ENCODE data around the gene RNU4-1. TPM values are rescaled to one million over a fixed set of nuclear protein-coding genes. Genes with fewer than 3 reads are reported as not detected.
"Not testable (repeated sequence)": the region's sequence is repeated elsewhere in the genome, so short reads cannot be mapped to it uniquely, and the experiment has no call there.

Gene RNU4-1
- 1,000 to 10,000 TPM; 1,261 to 6,779 TPM for total RNA-seq
- long read RNA-seq: 0 reads

DNA sequence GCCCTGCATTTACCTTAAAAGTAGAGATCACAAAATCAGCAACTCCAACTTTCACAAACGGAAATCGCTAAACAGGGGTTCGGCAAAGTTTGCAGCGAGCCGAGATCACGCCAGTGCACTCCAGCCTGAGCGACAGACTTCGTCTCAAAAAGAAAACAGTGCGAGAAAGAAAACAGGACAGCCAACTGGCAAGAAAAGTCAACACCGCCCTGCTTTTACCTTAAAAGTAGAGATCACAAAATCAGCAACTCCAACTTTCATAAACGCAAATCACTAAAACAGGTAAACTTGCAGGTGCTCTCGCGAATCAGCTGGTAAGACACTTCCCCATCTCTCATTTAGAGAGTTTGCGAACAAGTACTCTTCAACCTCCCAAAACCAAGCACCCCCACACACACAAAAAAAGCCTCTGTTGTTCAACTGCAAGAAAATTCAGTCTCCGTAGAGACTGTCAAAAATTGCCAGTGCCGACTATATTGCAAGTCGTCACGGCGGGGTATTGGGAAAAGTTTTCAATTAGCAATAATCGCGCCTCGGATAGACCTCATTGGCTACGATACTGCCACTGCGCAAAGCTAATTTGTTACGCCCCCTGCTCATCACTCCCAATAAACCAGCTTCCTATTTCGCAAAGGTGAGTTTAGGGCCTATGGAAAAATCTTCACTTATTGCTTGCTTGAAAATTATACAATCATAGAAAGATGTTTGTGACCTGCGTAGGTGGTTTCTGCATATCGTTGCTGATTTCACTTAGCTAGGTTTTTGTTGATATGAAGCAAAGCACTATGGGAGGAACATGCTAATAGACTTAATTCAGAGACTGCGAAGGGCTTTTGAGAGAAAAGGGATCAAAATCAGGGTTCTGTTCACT is at the start of gene RNU4-1:
Gene RNU4-1, minus strand, starts transcription at position 577 of the 871 bp plus-strand sequence.
- DNase-seq: peak; percentile 76
- peak; percentile 59 to 70 for ATAC-seq
- intact Hi-C loops (cut with DNase I): no loop called here

DNA sequence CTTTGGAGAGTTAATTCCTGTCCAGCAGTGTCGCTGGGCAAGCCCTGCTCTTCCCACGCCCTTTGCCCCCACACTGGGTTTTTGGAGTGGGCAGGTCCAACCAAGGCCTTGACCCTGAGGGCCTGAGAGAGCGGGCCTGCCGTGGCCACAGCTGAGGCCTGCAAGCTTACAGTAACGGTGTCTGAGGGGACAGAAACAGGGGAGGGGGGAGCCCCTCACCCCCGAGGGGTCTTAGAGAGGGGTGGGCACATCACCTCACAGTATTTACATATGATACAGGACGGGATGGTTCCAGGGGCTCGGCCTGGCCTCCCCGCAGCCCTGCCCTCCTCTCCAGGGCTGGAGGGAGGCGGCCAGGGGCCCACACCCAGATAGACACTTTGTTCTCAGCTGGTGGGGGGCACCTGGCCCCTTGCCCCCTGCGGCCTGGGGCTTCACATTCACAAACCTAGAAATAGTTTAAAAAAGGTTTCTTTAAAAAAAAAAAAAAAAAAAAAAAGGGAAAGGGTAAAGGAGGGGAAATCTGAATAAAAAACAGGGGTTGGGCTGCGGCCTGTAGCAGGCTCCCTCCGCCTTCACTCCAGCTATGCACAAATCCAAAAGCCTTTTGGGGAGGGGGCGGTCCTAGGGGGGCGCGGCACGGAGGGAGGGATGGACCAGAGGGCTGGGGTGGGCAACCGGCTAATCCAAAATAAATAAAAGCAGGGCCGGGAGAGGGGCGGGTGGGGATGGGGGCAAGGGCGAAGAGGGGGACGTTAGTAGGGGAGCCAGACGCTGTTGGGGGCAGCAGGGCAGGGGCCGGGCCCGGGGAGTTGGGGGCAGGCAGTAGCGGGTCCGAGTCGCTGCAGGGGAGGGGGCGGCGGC is 49.4 kb upstream of the RNU4-1 start:
- no peak for ATAC-seq
- DNase-seq: no peak
- intact Hi-C loops (cut with DNase I): no loop called here

DNA sequence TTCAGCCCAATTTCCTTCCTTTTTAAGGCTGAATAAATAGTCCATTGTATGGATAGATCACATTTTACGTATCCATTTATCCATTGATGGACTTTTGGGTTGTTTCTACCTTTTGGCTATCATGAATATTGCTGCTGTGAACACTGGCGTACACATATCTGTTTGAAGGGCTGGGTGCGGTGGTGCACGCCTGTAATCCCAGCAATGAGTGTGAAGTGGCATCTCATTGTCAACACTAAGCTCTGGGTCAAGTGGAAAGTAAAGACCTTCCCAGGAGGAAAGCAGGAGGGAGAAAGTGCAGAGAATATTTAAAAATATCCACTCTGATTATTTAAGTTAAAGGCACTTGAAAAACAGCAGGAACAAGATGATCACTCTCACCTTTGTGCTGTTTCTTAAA is 46.2 kb upstream of the RNU4-1 start:
- DNase-seq (no peak), ATAC-seq (no peak)
- intact Hi-C loops (cut with DNase I): no loop called here

DNA sequence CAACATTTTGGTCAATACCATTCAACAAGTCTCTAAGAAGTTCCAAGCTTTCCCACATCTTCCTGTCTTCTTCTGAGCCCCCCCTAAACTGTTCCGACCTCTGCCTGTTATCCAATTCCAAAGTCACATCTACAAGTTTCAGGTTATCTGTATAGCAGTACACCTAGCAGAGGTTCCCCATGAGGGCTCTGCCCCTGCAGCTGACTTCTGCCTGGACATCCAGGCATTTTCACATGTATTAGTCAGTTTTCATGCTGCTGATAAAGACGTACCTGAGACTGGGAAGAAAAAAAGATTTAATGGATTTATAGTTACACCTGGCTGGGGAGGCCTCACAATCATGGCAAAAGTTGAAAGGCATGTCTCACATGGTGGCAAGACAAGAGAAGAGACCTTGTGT is 44.7 kb upstream of the RNU4-1 start:
- intact Hi-C loops (cut with DNase I): no loop called here
- ATAC-seq (no peak), DNase-seq (no peak)

DNA sequence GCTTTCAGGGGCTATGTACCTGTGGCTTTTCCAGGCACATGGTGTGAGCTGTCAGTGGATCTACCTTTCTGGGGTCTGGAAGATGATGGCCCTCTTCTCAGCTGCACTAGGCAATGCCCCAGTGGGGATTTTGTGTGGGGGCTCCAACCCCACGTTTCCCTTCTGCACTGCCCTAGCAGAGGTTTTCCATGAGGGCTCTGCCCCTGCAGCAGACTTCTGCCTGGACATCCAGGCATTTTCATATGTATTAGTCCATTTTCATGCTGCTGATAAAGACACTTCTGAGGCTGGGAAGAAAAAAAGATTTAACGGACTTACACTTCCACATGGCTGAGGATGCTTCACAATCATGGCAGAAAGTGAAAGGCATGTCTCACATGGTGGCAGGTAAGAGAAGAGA is 43.4 kb upstream of the RNU4-1 start:
- ATAC-seq; intact Hi-C loops (cut with DNase I): not testable (repeated sequence)

DNA sequence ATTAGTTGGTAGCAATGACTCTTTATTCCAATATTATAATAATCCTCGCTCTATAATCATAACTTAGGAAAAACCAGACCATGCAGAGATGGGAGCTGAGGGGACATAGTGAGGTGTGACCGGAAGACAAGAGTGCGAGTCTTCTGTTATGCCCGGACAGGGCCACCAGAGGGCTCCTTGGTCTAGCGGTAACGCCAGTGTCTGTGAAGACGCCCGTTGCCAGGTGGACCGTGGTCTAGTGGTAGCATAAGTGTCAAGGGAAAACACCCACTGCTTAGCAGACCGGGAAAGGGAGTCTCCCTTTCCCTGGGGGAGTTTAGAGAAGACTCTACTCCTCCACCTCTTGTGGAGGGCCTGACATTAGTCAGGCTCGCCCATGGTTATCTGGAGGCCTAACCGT is 42.4 kb upstream of the RNU4-1 start:
- peak; percentile 67 for DNase-seq
- ATAC-seq; intact Hi-C loops (cut with DNase I): not testable (repeated sequence)

More for the DNA sequence above, 43.4 kb upstream of the RNU4-1 start:
- DNase-seq: not testable (repeated sequence)

DNA sequence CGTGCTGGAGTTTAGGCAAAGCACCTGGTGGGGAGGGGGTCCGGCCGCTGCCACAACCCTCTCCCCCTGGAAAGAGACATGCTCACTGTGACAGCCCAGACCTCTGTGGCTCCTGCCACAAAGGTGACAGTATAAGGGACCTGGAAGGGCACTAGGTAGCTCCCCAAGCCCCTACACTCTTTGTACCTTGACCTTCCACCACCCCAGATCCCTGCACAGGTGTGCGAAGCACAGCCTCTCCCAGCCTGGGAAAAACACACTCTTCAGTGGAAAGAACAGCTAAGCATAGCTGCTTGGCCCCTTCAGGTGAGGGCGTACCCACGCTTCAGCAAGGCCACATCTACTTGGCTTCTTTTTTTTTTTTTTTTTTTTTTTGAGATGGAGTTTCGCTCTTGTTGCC is 39.5 kb upstream of the RNU4-1 start:
- intact Hi-C loops (cut with DNase I): no loop called here
- ATAC-seq: no peak
- no peak for DNase-seq

DNA sequence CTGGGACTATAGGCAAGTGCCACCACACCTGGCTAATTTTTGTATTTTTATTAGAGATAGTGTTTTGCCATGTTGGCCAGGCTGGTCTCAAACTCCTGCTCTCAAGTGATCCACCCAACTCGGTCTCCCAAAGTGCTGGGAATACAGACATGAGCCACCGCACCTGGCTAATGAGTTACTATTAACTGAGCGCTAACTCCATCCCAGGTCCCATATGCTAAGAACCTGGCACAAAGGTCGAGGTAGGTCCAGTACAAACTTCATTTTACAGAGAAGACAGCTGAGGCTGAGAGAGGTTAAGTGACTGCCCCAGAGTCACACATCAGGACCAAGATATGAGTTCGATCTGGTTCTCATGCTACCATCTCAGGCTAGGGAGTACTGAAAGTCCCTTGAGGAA is 39.0 kb upstream of the RNU4-1 start:
- DNase-seq (no peak), ATAC-seq (no peak)
- intact Hi-C loops (cut with DNase I): no loop called here

DNA sequence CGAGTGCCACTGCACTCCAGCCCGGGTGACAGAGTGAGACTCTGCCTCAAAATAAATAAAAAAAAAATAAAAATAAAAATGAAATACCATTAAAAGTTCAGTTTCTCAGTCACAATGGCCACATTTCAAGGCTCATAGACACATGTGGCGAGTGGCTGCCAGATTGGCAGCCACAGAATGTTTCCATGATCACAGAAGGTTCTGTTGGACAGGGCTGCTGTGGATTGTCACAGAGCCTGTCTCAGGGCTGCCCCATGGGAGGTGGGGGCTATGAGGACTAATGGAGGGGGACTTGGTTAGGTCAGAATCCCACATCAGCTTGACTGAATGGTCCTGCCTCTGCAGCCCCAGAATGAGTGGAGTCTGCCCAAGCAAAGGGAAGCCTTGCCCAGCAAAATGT is 38.4 kb upstream of the RNU4-1 start:
- intact Hi-C loops (cut with DNase I): no loop called here
- no peak for DNase-seq
- ATAC-seq: no peak

DNA sequence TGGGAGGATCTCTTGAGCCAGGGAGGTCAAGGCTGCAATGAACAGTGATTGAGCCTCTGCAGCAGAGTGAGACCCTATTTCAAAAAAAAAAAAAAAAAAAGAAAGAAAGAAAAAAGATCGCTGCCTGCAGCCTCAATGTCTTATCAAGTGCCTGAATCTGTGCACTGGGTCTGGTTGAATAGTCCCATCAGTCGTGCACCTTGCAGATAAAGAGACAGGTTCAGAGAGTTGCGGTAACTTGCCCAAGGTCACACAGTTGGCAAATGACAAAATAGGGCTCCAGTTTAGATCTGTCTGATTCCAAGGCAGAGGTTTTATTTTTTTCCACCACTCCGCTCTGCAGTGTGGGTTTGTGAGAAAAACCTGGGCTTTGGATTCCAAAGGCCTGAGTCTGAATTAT is 35.2 kb upstream of the RNU4-1 start:
- DNase-seq: no peak
- ATAC-seq: no peak
- intact Hi-C loops (cut with DNase I): no loop called here

DNA sequence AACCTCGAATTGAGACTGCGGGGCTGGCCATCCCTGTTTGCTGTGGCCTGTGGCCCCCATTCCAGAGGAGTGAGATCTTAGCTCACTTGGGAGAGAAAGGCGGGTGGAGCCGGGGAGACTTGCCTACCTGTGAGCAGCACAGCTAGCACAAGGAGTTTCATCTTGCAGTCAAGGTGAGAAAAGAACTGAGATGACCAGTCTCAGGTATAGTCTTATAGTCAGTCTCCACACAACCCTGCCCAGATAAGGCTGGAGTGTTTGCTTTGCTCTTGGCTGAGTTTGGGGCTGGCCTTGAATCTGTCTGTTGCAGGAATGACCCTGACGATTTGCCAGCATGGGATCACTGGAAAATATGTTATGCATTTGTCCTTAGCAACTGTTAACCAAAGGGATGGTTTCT is 34.6 kb upstream of the RNU4-1 start, which contains the start of gene PLA2G1B:
Gene PLA2G1B, minus strand, starts transcription at position 187 of the 400 bp plus-strand sequence. Its CDS starts 26 bp downstream, at position 161.
- intact Hi-C loops (cut with DNase I): no loop called here
- no peak for DNase-seq

DNA sequence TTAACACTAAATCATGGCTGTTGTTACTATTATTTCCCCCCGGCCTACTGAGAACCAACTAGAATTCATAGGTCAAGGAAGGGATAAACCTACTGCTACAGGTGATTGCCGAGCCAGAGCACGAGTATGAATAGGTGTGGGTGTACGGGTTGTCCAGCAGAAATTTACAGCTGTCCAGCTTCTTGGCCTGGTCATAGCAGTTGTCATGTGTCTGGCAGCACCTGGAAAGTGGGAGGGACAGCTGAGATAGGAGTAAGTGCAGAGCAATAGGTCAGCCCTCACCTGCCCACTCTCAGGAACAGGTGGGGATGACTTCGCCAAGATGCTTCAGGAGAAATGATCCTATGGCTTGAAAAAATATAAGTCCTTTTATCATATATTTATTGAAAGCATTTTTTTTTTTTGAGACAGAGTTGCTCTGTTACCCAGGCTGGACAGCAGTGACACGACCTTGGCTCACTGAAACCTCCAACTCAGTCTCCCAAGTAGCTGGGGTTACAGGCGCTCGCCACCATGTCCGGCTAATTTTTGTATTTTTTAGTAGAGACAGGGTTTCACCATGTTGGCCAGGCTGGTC is 31.9 kb upstream of the RNU4-1 start:
- ATAC-seq (no peak), DNase-seq (no peak)
- intact Hi-C loops (cut with DNase I): no loop called here

More for the DNA sequence above, 34.6 kb upstream of the RNU4-1 start, which contains the start of gene PLA2G1B:
- ATAC-seq: no peak

DNA sequence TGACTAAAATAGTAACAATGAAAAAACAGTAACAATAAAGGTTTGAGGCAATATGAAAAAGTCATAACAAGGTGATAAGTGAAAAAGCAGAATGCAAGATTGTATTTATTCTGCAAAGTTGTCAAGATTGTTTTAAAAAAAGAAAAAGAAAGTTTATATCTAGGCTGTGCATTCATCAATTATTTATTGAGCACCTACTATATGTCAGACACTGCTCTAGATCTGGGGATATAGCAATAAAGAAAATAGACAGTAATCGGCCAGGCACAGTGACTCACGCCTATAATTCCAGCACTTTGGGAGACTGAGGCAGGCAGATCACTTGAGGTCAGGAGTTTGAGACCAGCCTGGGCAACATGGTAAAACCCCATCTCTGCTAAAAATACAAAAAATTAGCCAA is 30.7 kb upstream of the RNU4-1 start:
- DNase-seq: no peak
- no peak for ATAC-seq
- intact Hi-C loops (cut with DNase I): no loop called here

DNA sequence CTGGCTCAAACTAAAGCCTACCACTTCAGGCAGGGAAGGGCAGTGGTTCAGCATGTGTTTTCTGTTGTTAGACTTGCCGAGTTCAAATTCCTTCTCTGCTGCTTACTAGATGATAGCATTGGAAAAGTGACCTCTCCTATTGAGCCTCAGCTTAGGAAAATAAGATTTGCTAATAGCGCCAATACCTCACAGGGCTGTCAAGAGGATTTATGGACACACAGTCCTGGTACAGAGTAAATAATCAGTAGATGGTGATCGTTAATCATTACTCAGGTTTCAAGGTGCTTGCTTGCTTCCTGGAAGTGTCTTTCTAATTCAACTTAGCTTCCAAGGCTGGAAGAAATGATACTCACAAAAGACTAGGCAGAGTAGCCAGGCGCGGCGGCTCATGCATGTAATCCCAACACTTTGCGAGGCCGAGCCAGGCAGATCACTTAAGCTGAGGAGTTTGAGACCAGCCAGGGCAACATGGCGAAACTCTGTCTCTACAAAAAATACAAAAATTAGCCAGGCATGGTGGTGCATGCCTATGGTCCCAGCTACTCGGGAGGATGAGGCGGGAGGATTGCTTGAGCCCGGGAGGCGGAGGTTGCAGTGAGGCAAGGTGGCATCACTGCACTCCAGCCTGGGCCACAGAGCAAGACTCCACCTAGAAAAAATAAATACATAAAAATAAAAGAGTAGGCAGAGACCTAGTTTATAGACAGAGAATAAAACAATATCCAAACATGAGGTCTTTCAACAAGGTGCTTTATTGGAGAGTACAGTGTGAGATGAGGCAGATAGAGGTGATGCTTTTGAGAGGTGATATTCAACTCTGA is 28.6 kb upstream of the RNU4-1 start:
- ATAC-seq (no peak), DNase-seq (no peak)
- intact Hi-C loops (cut with DNase I): no loop called here

DNA sequence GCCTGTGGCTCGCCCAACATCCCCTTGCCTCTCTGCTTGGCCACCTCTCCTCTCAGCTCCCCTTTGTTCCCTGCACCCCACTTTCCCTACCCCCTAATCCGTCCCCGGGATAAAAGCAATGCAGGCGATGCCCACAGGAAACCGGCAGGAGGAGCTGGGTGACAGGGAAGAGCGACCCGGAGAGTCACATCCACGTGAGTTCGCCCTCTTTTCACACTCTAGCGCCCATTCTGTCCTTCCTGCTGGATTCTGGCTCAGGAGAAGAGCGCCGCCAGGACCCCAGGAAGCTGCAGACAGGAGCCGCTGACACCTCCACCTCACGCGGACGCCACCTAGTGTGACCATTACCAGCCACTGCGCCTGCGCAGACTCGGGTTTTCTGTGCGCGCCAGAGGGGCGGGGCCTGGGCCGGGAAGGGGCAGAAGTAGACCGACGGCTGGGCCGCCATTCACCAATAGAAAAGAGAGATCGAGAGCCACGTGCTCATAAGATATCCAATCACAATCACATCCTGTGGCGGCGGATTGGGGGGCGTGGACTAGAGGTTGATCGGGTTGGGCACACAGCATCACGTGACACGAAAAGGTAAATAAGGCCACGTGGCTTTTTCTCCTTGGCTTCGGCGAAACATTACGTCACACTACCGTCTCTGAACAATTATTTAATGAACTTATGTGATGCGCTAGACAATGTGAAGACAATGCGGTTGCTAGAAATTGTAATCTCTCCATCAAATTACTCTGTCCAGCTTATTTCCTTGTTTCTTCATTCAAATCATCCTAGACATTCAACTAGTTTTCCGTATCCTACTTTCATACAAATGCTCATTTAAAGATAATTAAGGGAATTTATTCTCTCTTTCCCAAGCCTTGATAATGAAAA is 24.4 kb upstream of the RNU4-1 start:
- intact Hi-C loops (cut with DNase I): no loop called here
- peak; percentile 100 for DNase-seq
- ATAC-seq: peak; percentile 100

DNA sequence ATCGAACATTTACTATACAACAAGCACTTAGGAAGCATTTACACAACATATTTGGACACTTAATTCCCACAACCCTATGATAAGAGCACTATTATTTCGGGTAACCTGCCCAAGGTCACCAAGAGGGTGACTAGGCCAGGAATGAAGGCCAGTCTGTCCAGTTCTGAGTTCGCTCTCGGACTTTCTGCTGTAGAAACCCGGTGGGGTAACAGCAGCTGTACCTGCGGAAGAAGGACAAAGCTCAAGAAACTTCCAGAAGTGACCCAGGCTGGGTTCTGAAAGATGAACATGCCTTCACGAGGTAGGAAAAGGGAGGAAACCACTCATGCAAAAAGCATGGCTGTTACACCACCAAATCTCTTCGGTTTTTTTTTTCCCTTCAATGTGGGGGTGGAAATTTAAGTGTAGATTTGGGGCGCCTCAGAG is 23.8 kb upstream of the RNU4-1 start:
- peak in 1 of 2 donors; percentile 3 for ATAC-seq
- DNase-seq: no peak
- intact Hi-C loops (cut with DNase I): no loop called here

DNA sequence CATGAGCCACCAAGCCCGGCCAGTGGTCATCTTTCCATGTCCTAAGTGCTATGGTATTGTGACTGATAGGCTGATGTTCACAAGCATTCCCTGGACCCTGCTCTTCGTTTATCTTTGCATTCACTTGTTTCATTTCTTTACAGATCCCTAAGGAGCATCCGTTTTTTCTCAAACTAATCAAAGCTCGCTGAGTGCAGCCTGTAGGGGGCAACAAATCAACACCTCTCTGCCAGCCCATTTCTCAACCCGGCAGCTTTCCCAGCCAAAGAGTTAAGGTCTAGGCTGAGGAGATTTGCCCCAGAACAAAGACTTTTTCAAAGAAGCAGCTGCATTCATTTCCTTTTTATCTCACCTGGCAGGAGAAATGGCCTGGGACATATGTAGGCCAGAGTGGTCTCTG is 21.2 kb upstream of the RNU4-1 start:
- intact Hi-C loops (cut with DNase I): no loop called here
- ATAC-seq (no peak), DNase-seq (no peak)
